Liver (tissue), 9 donors: Measurements from ENCODE around the gene ETV4. TPM values are rescaled to one million over a fixed set of nuclear protein-coding genes. Genes with fewer than 3 reads are reported as not detected.

ENCODE experiments used
- DNase-seq: peaks from one replicate; pipeline ENCODE4 v3.0.0-alpha.2; 2017; ENCODE audit warnings: low spot score
- H3K27ac ChIP-seq, 2 donors: one replicate each; pipeline ENCODE4 v1.7.0; 2013; ENCODE audit warnings: inconsistent platforms in 2 of 2, low read length in 2 of 2, control low read depth in 1 of 2, low read depth in 1 of 2, mild to moderate bottlenecking in 1 of 2
- H3K27me3 ChIP-seq, 4 donors: one replicate each; pipeline versions ENCODE4 v1.6.1 to v1.7.0; 2013; ENCODE audit warnings: low read length in 3 of 4, inconsistent platforms in 1 of 4, mild to moderate bottlenecking in 1 of 4, moderate library complexity in 1 of 4; ENCODE audit not compliant: control insufficient read depth in 4 of 4, insufficient read depth in 4 of 4
- H3K36me3 ChIP-seq, 4 donors: one replicate each; pipeline versions ENCODE4 v1.6.1 to v1.7.0; 2013; ENCODE audit warnings: low read length in 3 of 4, mild to moderate bottlenecking in 3 of 4, low read depth in 1 of 4, moderate library complexity in 1 of 4; ENCODE audit not compliant: control insufficient read depth in 4 of 4, insufficient read depth in 3 of 4
- H3K4me1 ChIP-seq, 4 donors: one replicate each; pipeline versions ENCODE4 v1.6.1 to v1.7.0; 2013; ENCODE audit warnings: low read length in 3 of 4, mild to moderate bottlenecking in 3 of 4, moderate library complexity in 1 of 4; ENCODE audit not compliant: control insufficient read depth in 4 of 4, insufficient read depth in 4 of 4
- H3K4me3 ChIP-seq, 3 donors: one replicate each; pipeline versions ENCODE4 v1.6.1 to v1.7.0; 2013; ENCODE audit warnings: low read length in 3 of 3, control low read depth in 1 of 3, low read depth in 1 of 3, mild to moderate bottlenecking in 1 of 3
- H3K9ac ChIP-seq, 2 donors: one replicate each; pipeline ENCODE4 v1.7.0; 2013; ENCODE audit warnings: low read length in 2 of 2, mild to moderate bottlenecking in 2 of 2, moderate library complexity in 2 of 2, control low read depth in 1 of 2, low read depth in 1 of 2
- H3K9me3 ChIP-seq, 4 donors: one replicate each; pipeline versions ENCODE4 v1.6.1 to v1.7.0; 2013; ENCODE audit warnings: low read length in 3 of 4; ENCODE audit not compliant: control insufficient read depth in 4 of 4
- FOXA1 ChIP-seq: IDR thresholded peaks from 2 replicates; pipeline ENCODE4 v1.6.1; 2016; ENCODE audit warnings: antibody characterized with exemption
- HNF4A ChIP-seq, 2 donors: conservative IDR thresholded peaks; 2 replicates each; pipeline ENCODE4 v1.6.1; 2016; ENCODE audit warnings: antibody characterized with exemption in 2 of 2, mild to moderate bottlenecking in 2 of 2
- HNF4G ChIP-seq: IDR thresholded peaks from 2 replicates; pipeline ENCODE4 v1.6.1; 2016; ENCODE audit warnings: antibody characterized with exemption
- NR2F2 ChIP-seq: IDR thresholded peaks from 2 replicates; pipeline ENCODE4 v1.6.1; 2016; ENCODE audit warnings: antibody characterized with exemption
- RAD21 ChIP-seq, 2 donors: IDR thresholded peaks; 2 replicates each; pipeline ENCODE4 v1.6.1; 2016; ENCODE audit warnings: antibody characterized with exemption in 2 of 2, mild to moderate bottlenecking in 2 of 2
- RXRA ChIP-seq, 2 donors: IDR thresholded peaks; 2 replicates each; pipeline ENCODE4 v1.6.1; 2017 to 2018; ENCODE audit warnings: antibody characterized with exemption in 2 of 2, mild to moderate bottlenecking in 1 of 2
- SP1 ChIP-seq: IDR thresholded peaks from 2 replicates; pipeline ENCODE4 v1.6.1; 2018; ENCODE audit warnings: antibody characterized with exemption, mild to moderate bottlenecking
- YY1 ChIP-seq: IDR thresholded peaks from 2 replicates; pipeline ENCODE4 v1.6.1; 2016; ENCODE audit warnings: antibody characterized with exemption, mild to moderate bottlenecking
- WGBS: extraction: QIAGEN DNeasy Blood & Tissue Kit; methylation state at CpG from one replicate; pipeline ENCODE4 v1.1.7; 2013; 5-methylcytosine and 5-hydroxymethylcytosine counted together
- polyA plus RNA-seq, 2 donors: library from polyadenylated mRNA; stranded (reverse) in 1 of 2; unstranded in 1 of 2; fragments of 200-250 nt in 1 of 2; fragments of >200 nt in 1 of 2; fragmentation: Nextera tagmentation in 1 of 2; extraction: Ambion mirVana in 1 of 2; gene quantifications; one replicate each; pipeline versions ENCODE4 v1.2.1 to v1.2.3, GENCODE V29; 2013 to 2015
- total RNA-seq, 2 donors: library from RNA; depleted of rRNA; stranded (reverse); fragments of >200 nt; gene quantifications; one replicate each; pipeline ENCODE4 v1.2.3, GENCODE V29; 2014
- TF ChIP-seq, protein P1 (sequence below): IDR thresholded peaks from 2 replicates; pipeline ENCODE4 v1.6.1; 2016; ENCODE audit warnings: antibody characterized with exemption, mild to moderate bottlenecking
- TF ChIP-seq, protein P2 (sequence below): IDR thresholded peaks from 2 replicates; pipeline ENCODE4 v1.6.1; 2016; ENCODE audit warnings: antibody characterized with exemption
- TF ChIP-seq, protein P3 (sequence below): IDR thresholded peaks from 2 replicates; pipeline ENCODE4 v1.6.1; 2016; ENCODE audit warnings: antibody characterized with exemption
- donor health status: healthy.
- donor health status: healthy.
- donor health status: healthy.
- donor health status: healthy.
- donor health status: healthy.

ETV4 gene
- total and polyA plus RNA-seq, 4 donors = 0.08 to 1.1 (median 0.46) TPM

DNA sequence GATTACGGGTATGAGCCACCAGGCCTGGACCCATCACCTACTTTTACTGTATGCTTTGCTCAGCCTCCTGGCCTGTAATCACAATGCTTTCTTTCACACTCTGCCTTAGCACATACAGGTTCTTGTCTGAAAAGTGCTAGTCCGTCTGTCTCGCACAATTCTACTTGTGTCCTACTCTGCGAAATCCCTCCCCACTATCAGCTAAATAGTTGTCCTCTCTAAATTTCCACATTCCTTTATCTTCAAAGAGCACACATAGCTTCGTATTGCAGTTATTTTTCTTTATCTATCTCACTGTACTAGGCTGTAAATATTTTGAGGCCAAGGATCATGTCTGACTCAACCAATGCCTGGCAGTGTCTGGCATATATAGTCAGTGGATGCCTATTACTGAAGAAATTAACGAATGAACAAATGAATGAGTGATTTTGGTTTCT is 38.5 kb upstream of the ETV4 start (continued):
- TF ChIP-seq, protein P1, sequence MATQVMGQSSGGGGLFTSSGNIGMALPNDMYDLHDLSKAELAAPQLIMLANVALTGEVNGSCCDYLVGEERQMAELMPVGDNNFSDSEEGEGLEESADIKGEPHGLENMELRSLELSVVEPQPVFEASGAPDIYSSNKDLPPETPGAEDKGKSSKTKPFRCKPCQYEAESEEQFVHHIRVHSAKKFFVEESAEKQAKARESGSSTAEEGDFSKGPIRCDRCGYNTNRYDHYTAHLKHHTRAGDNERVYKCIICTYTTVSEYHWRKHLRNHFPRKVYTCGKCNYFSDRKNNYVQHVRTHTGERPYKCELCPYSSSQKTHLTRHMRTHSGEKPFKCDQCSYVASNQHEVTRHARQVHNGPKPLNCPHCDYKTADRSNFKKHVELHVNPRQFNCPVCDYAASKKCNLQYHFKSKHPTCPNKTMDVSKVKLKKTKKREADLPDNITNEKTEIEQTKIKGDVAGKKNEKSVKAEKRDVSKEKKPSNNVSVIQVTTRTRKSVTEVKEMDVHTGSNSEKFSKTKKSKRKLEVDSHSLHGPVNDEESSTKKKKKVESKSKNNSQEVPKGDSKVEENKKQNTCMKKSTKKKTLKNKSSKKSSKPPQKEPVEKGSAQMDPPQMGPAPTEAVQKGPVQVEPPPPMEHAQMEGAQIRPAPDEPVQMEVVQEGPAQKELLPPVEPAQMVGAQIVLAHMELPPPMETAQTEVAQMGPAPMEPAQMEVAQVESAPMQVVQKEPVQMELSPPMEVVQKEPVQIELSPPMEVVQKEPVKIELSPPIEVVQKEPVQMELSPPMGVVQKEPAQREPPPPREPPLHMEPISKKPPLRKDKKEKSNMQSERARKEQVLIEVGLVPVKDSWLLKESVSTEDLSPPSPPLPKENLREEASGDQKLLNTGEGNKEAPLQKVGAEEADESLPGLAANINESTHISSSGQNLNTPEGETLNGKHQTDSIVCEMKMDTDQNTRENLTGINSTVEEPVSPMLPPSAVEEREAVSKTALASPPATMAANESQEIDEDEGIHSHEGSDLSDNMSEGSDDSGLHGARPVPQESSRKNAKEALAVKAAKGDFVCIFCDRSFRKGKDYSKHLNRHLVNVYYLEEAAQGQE = no peak

DNA sequence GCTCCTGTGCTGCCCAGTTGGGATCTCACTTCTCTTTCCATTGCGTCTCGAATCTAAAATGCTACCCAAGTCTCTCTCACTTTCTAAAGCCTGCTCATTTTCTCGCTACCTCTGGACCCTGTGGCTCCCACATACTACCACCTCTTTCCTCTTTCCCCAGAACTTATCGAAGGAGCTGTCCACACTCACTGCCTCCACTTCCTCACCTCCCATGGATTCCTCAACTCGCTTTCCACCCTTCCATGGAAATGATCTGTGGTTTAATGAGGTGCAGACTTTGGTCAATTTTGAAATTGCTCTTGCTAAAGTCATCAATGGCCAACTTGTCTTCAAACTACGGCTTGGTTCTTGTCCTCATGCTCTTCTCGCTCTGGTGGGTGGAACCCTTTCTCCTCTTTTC is 37.2 kb upstream of the ETV4 start:
- DNase-seq = no peak
- 92% methylated on average over 7 of the region's 7 CpGs for WGBS
- Histone ChIP-seq H3K9ac (no peak overlapping the region), H3K27ac (no peak overlapping the region), H3K4me3 (no peak overlapping the region), H3K9me3 (no peaks in the 10 kb centered on the region), H3K4me1 (peaks cover 0 to 3% (median 0%) of the 10 kb centered on the region in 4 donors), H3K27me3 (no peaks in the 10 kb centered on the region), H3K36me3 (no peaks in the 10 kb centered on the region)
- TF ChIP-seq FOXA1 (no peak), NR2F2 (no peak)

DNA sequence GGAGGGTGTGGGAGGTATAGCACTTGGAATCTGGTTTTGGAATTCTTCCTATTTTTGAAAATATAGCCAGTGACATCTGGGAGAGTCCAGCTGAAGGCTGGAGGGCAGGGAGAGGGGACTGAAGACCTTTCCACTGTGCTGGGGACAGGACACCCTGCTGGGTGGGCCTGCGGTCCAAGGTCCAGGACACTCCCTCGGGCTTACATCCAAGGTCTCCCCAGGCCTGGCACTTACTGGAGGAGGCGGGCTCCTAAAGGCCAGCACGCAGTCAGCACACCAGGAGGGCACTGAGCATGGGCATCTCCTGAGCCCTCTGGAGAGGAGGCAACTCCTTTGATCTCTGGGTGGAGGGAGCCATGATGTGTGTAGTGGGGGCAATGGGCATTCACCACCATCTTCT is 35.5 kb upstream of the ETV4 start:
- Histone ChIP-seq H3K4me3 (no peak overlapping the region), H3K9me3 (no peaks in the 10 kb centered on the region), H3K36me3 (no peaks in the 10 kb centered on the region), H3K4me1 (peaks cover 0 to 3% (median 0%) of the 10 kb centered on the region in 4 donors), H3K27me3 (no peaks in the 10 kb centered on the region), H3K27ac (no peak overlapping the region), H3K9ac (no peak overlapping the region)
- TF ChIP-seq HNF4A (conservative IDR thresholded peaks at IDR 0.05) (no peak), SP1 (no peak), HNF4G (no peak), RAD21 (IDR thresholded peaks at IDR 0.05) (no peak)
- TF ChIP-seq, protein P2, sequence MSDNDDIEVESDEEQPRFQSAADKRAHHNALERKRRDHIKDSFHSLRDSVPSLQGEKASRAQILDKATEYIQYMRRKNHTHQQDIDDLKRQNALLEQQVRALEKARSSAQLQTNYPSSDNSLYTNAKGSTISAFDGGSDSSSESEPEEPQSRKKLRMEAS = no peak
- 58% methylated on average over 4 of the region's 4 CpGs for WGBS
- DNase-seq = no peak

DNA sequence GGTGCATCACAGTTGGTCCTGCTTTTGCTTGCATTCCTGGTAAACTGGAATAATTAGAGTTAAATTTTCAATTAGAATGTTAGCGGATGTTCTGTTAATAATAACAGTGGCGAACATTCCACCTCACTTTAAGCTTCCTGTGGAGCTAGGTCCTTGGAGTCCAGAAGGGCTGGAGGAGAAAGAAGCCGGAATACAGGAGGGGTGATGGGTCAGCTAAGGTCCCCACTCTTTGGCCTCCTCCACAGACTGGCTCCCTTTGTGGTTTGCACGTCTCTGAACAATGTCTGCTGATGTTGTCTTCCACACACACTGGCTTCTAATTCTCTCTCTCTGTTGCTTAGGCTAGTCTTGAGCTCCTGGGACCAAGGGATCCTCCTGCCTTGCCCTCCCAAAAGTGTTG is 35.0 kb upstream of the ETV4 start:
- H3K4me3 ChIP-seq = no peak overlapping the region
- no peaks in the 10 kb centered on the region for H3K27me3 ChIP-seq
- H3K27ac ChIP-seq = no peak overlapping the region
- H3K9me3 ChIP-seq = no peaks in the 10 kb centered on the region
- WGBS = 72% methylated on average over 4 of the region's 4 CpGs
- no peak for TF ChIP-seq RXRA (IDR thresholded peaks at IDR 0.05)
- no peak for TF ChIP-seq YY1
- TF ChIP-seq, protein P3, sequence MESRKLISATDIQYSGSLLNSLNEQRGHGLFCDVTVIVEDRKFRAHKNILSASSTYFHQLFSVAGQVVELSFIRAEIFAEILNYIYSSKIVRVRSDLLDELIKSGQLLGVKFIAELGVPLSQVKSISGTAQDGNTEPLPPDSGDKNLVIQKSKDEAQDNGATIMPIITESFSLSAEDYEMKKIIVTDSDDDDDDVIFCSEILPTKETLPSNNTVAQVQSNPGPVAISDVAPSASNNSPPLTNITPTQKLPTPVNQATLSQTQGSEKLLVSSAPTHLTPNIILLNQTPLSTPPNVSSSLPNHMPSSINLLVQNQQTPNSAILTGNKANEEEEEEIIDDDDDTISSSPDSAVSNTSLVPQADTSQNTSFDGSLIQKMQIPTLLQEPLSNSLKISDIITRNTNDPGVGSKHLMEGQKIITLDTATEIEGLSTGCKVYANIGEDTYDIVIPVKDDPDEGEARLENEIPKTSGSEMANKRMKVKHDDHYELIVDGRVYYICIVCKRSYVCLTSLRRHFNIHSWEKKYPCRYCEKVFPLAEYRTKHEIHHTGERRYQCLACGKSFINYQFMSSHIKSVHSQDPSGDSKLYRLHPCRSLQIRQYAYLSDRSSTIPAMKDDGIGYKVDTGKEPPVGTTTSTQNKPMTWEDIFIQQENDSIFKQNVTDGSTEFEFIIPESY = no peak
- TF ChIP-seq FOXA1 = no peak
- peaks cover 0 to 3% (median 0%) of the 10 kb centered on the region in 4 donors for H3K4me1 ChIP-seq
- no peak for DNase-seq
- no peak overlapping the region for H3K9ac ChIP-seq
- H3K36me3 ChIP-seq = no peaks in the 10 kb centered on the region
